ENCODE data around the gene STRA8.

Gene STRA8

DNA sequence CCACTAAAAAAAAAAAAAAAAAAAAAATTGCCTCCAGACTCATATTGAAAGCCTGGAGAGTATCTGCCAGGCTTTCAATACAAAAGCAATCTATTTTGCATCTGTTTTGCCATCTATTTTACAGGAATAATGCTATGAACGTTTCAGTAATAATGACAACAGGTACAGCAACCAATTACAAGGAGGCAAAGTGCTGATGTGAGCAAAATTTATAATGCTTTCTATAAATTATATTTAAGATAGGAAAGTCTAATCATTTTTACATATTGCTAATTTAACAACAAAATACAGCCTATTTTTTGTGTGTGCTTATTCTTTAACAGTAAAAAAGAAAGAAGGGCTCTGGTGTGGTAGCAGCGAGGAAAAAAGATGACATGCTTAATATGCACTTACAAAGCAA lies 32.3 kb upstream of the STRA8 start:
- TF ChIP-seq, protein P1, sequence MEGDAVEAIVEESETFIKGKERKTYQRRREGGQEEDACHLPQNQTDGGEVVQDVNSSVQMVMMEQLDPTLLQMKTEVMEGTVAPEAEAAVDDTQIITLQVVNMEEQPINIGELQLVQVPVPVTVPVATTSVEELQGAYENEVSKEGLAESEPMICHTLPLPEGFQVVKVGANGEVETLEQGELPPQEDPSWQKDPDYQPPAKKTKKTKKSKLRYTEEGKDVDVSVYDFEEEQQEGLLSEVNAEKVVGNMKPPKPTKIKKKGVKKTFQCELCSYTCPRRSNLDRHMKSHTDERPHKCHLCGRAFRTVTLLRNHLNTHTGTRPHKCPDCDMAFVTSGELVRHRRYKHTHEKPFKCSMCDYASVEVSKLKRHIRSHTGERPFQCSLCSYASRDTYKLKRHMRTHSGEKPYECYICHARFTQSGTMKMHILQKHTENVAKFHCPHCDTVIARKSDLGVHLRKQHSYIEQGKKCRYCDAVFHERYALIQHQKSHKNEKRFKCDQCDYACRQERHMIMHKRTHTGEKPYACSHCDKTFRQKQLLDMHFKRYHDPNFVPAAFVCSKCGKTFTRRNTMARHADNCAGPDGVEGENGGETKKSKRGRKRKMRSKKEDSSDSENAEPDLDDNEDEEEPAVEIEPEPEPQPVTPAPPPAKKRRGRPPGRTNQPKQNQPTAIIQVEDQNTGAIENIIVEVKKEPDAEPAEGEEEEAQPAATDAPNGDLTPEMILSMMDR (IDR thresholded peaks at IDR 0.05; ENCODE audit: borderline replicate concordance, control extremely low read depth, extremely low read depth, insufficient read depth, missing control alignments) = no peak
- in situ Hi-C loops (cut with MboI; ENCODE audit: low sequenced_read_pairs, unreplicated experiment) = no loop called here
- no peak for DNase-seq (ENCODE audit: low spot score)

- TF ChIP-seq, protein P1 (IDR thresholded peaks at IDR 0.05; ENCODE audit: borderline replicate concordance, control extremely low read depth, extremely low read depth, insufficient read depth, missing control alignments) = no peak
- in situ Hi-C loops (cut with MboI; ENCODE audit: low sequenced_read_pairs, unreplicated experiment) = no loop called here
- DNase-seq (ENCODE audit: low spot score) = no peak
These were observed 29.3 kb upstream of the STRA8 start for GRCh38 chr7:135204341-135204749.

GRCh38 chr7:135204876-135205275 lies 28.8 kb upstream of the STRA8 start:
- no peak for DNase-seq (ENCODE audit: low spot score)
- in situ Hi-C loops (cut with MboI; ENCODE audit: low sequenced_read_pairs, unreplicated experiment) = no loop called here
- TF ChIP-seq, protein P1 (IDR thresholded peaks at IDR 0.05; ENCODE audit: borderline replicate concordance, control extremely low read depth, extremely low read depth, insufficient read depth, missing control alignments) = no peak

DNA sequence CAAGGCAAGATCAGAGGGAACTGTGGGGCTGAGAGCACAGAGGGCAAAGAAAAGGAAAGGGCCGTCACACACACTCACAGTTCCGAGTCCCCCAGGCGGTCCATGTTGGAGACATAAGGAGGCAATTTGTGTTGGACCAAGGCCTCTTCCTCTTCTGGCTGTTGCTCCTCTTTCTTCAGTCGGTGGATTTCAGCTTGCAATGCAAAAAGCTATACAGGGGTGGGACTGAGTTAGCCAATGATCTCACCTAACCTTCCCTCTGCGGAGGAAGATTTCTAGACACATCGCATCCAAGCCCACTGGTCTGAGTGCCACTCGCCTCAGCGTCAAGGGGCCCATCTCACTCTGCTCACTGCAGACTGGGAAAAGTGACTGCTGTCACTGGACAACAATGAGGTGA lies 27.8 kb upstream of the STRA8 start:
- no peak for DNase-seq (ENCODE audit: low spot score)
- in situ Hi-C loops (cut with MboI; ENCODE audit: low sequenced_read_pairs, unreplicated experiment) = no loop called here
- TF ChIP-seq, protein P1 (IDR thresholded peaks at IDR 0.05; ENCODE audit: borderline replicate concordance, control extremely low read depth, extremely low read depth, insufficient read depth, missing control alignments) = no peak

- in situ Hi-C loops (cut with MboI; ENCODE audit: low sequenced_read_pairs, unreplicated experiment) = no loop called here
- TF ChIP-seq, protein P1 (IDR thresholded peaks at IDR 0.05; ENCODE audit: borderline replicate concordance, control extremely low read depth, extremely low read depth, insufficient read depth, missing control alignments) = no peak
- peak; percentile 64 for DNase-seq (ENCODE audit: low spot score)
These were observed 26.7 kb upstream of the STRA8 start for GRCh38 chr7:135206941-135207391.

GRCh38 chr7:135207406-135208101 lies 26.1 kb upstream of the STRA8 start:
- in situ Hi-C loops (cut with MboI; ENCODE audit: low sequenced_read_pairs, unreplicated experiment) = no loop called here
- DNase-seq (ENCODE audit: low spot score) = peak; percentile 45
- TF ChIP-seq, protein P1 (IDR thresholded peaks at IDR 0.05; ENCODE audit: borderline replicate concordance, control extremely low read depth, extremely low read depth, insufficient read depth, missing control alignments) = no peak

All from GM13976 (cell line).